Gastroesophageal sphincter (tissue), 4 donors: ENCODE results near the gene BDNF. TPM values are rescaled to one million over a fixed set of nuclear protein-coding genes. Genes with fewer than 3 reads are reported as not detected.

ENCODE experiments used
- ATAC-seq: fragments of 150-250 bp; one replicate; pipeline ENCODE4 v1.9.1; 2016; ENCODE audit warnings: mild to moderate bottlenecking, moderate library complexity
- H3K27ac ChIP-seq, 4 donors: fragments of 200-600 bp; sonication (generic) in 3 of 4; 1 replicate in 3 of 4; 2 replicates in 1 of 4; pipeline ENCODE4 v1.5.1; 2016 to 2019
- H3K27me3 ChIP-seq: fragments of 200-600 bp; sonication (generic); one replicate; pipeline ENCODE4 v1.5.1; 2019
- H3K36me3 ChIP-seq, 2 donors: fragments of 200-600 bp; sonication (generic); one replicate each; pipeline ENCODE4 v1.5.1; 2019; ENCODE audit warnings: control low read depth in 1 of 2
- H3K4me1 ChIP-seq, 3 donors: fragments of 200-600 bp; sonication (generic); 1 replicate in 2 of 3; 2 replicates in 1 of 3; pipeline ENCODE4 v1.5.1; 2016 to 2019; ENCODE audit warnings: control low read depth in 2 of 3
- H3K4me3 ChIP-seq, 2 donors: fragments of 200-600 bp; sonication (generic); one replicate each; pipeline ENCODE4 v1.5.1; 2019; ENCODE audit warnings: mild to moderate bottlenecking in 1 of 2, moderate library complexity in 1 of 2
- H3K9me3 ChIP-seq, 3 donors: fragments of 200-600 bp; sonication (generic); one replicate each; pipeline ENCODE4 v1.5.1; 2017 to 2019; ENCODE audit warnings: control low read depth in 2 of 3
- EP300 ChIP-seq: sonication (generic); formaldehyde crosslinking; IDR thresholded peaks from one replicate; pipeline ENCODE4 v1.6.1; 2017; ENCODE audit warnings: antibody characterized with exemption, mild to moderate bottlenecking
- POLR2A ChIP-seq, 2 donors: fragments of 450-650 bp; IDR thresholded peaks; one replicate each; pipeline ENCODE4 v1.6.1; 2017; ENCODE audit warnings: antibody characterized with exemption in 2 of 2, mild to moderate bottlenecking in 2 of 2, moderate library complexity in 1 of 2
- POLR2AphosphoS5 ChIP-seq: sonication (generic); formaldehyde crosslinking; IDR thresholded peaks from one replicate; pipeline ENCODE4 v1.6.1; 2017; ENCODE audit warnings: antibody characterized with exemption
- WGBS, 2 donors: methylation state at CpG; one replicate each; pipeline ENCODE4 v1.1.5; 2018; ENCODE audit warnings: low coverage in 1 of 2; 5-methylcytosine and 5-hydroxymethylcytosine counted together
- total RNA-seq, 4 donors: library from RNA; depleted of rRNA; stranded (reverse); fragments of >200 nt; gene quantifications; one replicate each; pipeline ENCODE4 v1.1.0, GENCODE V29; 2016
- TF ChIP-seq, protein P1 (sequence below), 4 experiments: fragments of 200-600 bp in 2 of 4; fragments of 450-650 bp in 2 of 4; sonication (generic) in 1 of 4; IDR thresholded peaks; one replicate each; pipeline ENCODE4 v1.5.1; 2017 to 2019; ENCODE audit warnings: antibody characterized with exemption in 4 of 4, mild to moderate bottlenecking in 2 of 4, moderate library complexity in 2 of 4

Gene BDNF
- total RNA-seq, 4 donors from 2014 or later, result 0.31 to 0.62 (median 0.37) TPM; not detected in 1

DNA sequence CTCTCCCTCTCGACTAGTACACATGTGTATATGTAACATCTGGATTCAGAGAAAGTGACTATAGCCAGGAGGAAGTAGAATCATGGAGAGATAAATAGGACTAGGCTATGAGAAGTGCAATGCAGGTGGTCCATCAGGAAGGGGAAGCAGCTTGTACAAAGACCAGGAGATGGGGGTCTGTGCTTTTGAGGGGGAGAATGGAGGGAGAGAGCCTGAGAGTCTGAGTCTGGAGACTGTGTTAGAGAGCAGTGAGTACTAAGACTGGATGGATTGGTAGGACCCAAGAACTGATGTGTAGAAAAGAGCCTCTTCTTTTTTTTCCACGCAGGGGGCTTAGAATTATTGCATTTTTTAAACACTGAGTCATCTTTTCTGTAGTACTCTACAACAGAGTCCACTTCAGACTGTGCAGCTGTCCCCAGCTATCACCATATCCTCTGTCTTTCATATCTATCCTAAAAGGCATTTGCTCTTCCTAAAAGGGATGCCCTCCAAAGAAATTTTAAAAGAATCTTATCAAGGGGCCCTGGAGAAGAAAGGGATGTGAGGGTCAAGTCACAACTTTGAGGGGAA is 80.4 kb downstream of the BDNF start:
- Histone ChIP-seq H3K9me3 (no peaks in the 10 kb centered on the region), H3K4me3 (no peak overlapping the region), H3K4me1 (no peaks in the 10 kb centered on the region), H3K27me3 (no peaks in the 10 kb centered on the region), H3K27ac (no peak overlapping the region), H3K36me3 (no peaks in the 10 kb centered on the region)
- ATAC-seq, result no peak
- no peak for TF ChIP-seq POLR2A (IDR thresholded peaks at IDR 0.05)
- no peak for TF ChIP-seq EP300
- TF ChIP-seq POLR2AphosphoS5, result no peak
- TF ChIP-seq, protein P1, sequence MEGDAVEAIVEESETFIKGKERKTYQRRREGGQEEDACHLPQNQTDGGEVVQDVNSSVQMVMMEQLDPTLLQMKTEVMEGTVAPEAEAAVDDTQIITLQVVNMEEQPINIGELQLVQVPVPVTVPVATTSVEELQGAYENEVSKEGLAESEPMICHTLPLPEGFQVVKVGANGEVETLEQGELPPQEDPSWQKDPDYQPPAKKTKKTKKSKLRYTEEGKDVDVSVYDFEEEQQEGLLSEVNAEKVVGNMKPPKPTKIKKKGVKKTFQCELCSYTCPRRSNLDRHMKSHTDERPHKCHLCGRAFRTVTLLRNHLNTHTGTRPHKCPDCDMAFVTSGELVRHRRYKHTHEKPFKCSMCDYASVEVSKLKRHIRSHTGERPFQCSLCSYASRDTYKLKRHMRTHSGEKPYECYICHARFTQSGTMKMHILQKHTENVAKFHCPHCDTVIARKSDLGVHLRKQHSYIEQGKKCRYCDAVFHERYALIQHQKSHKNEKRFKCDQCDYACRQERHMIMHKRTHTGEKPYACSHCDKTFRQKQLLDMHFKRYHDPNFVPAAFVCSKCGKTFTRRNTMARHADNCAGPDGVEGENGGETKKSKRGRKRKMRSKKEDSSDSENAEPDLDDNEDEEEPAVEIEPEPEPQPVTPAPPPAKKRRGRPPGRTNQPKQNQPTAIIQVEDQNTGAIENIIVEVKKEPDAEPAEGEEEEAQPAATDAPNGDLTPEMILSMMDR (IDR thresholded peaks at IDR 0.05), result no peak
- WGBS, 2 donors, result 68 to 83% methylated on average over 1 to 2 of the region's 2 CpGs

DNA sequence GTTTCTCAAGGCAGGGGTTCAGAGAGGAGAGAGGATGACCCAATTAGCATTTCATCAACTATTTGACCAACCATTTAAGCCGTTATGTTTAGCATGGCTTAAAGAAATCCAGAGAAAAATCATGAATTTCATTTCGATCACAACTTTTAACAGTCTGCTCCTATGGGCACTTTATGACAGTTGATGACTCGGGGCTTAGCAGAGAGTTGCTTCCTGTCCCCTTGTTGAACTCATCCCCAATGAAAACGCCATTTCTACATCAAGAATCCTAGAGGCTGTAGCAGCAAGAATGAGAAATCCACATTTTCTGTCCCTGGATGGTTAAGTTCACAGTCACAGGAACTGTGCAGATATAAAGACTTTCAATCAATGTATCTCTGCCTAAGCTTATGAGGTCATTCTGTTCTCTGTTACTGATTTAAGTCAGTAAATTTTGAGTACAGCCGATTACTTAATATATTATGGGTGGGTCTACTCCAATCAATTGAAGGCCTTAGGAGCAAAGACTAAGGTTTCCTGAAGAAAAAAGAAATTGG is 81.1 kb downstream of the BDNF start:
- Histone ChIP-seq H3K36me3 (no peaks in the 10 kb centered on the region), H3K4me1 (no peaks in the 10 kb centered on the region), H3K27me3 (no peaks in the 10 kb centered on the region), H3K4me3 (no peak overlapping the region), H3K9me3 (no peaks in the 10 kb centered on the region), H3K27ac (no peak overlapping the region)
- 60 to 73% methylated on average over 4 to 5 of the region's 5 CpGs for WGBS, 2 donors
- ATAC-seq, result no peak
- TF ChIP-seq, protein P1 (IDR thresholded peaks at IDR 0.05), result no peak
- TF ChIP-seq POLR2A (IDR thresholded peaks at IDR 0.05) (no peak), EP300 (no peak), POLR2AphosphoS5 (no peak)

DNA sequence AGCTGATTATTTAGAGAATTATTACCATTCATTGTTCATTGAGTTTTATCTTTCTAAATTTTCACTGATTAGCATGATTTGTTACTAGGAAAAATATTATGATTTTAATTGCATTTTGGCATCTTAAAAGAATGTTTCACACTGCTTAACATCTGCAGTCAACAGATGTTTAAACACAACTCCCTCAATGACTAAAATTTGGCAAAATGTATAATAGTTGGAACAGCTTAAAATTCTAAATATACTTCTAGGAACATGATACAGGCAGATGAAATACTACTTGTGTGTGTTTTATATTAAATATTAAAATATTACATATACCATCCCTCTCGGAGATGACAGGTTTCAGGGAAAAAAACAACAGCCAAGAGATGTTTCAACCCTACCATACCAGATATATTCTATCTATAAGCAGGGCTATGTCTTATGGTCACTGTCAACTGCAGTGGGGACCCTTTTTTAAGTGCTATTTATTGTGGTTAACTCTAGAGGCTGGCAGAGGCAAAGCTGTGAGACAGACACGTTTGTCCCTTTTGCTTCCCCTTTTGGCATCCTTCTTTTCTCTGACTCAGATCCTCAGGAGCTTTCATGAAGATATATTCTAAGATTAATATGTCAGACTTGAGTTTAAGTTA is 81.9 kb downstream of the BDNF start:
- WGBS, 2 donors, result 23 to 42% methylated on average over 2 of the region's 2 CpGs
- Histone ChIP-seq H3K36me3 (no peaks in the 10 kb centered on the region), H3K9me3 (no peaks in the 10 kb centered on the region), H3K4me1 (no peaks in the 10 kb centered on the region), H3K27ac (no peak overlapping the region), H3K4me3 (no peak overlapping the region), H3K27me3 (no peaks in the 10 kb centered on the region)
- ATAC-seq, result no peak
- TF ChIP-seq POLR2AphosphoS5 (no peak), POLR2A (IDR thresholded peaks at IDR 0.05) (no peak), EP300 (no peak)
- TF ChIP-seq, protein P1 (IDR thresholded peaks at IDR 0.05), result no peak

DNA sequence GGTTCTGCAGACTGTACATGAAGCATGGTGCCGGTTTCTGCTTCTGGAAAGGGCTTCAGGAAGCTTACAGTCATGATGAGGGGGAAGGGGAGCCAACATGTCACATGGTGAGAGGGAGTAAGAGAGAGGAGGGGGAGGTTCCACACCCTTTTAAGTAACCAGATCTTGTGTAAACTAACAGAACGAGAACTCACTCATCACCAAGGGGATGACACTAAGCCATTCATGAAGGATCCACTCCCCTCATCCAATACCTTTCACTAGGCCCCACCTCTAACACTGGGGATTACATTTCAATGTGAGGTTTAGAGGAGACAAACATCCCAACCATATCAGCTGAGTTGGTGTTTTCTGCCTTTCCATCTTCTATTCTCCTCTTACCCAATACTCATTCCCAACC is 83.5 kb downstream of the BDNF start:
- 50 to 93% methylated on average over 2 of the region's 2 CpGs for WGBS, 2 donors
- no peaks in the 10 kb centered on the region for H3K4me1 ChIP-seq
- no peak for ATAC-seq
- no peaks in the 10 kb centered on the region for H3K27me3 ChIP-seq
- no peak overlapping the region for H3K4me3 ChIP-seq
- H3K27ac ChIP-seq, result no peak overlapping the region
- TF ChIP-seq POLR2A (IDR thresholded peaks at IDR 0.05), result no peak
- TF ChIP-seq POLR2AphosphoS5, result no peak
- no peak for TF ChIP-seq EP300
- TF ChIP-seq, protein P1 (IDR thresholded peaks at IDR 0.05), result no peak
- H3K36me3 ChIP-seq, result no peaks in the 10 kb centered on the region
- no peaks in the 10 kb centered on the region for H3K9me3 ChIP-seq

DNA sequence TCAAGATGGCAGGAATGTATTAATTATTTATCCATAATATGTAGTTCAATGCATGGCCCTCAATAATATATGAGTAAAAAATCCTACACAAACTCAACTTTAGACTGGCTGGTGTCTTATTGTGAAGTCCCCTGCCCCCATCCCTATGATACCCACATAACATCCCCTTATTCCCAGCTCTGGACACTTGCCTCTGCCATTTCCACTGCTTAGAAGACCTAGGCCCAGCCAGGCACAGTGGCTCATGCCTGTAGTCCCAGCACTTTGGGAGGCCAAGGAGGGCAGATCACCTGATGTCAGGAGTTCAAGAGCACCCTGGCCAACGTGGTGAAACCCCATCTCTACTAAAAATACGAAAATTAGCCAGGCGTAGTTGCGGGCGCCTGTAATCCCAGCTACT is 84.4 kb downstream of the BDNF start:
- no peaks in the 10 kb centered on the region for H3K27me3 ChIP-seq
- no peaks in the 10 kb centered on the region for H3K4me1 ChIP-seq
- ATAC-seq, result no peak
- no peak overlapping the region for H3K27ac ChIP-seq
- no peaks in the 10 kb centered on the region for H3K36me3 ChIP-seq
- H3K9me3 ChIP-seq, result no peaks in the 10 kb centered on the region
- 96% methylated on average over 5 of the region's 5 CpGs; no CpG with 5 or more reads in 1 of the 2 donors for WGBS, 2 donors
- H3K4me3 ChIP-seq, result no peak overlapping the region
- no peak for TF ChIP-seq POLR2AphosphoS5
- no peak for TF ChIP-seq EP300
- TF ChIP-seq POLR2A (IDR thresholded peaks at IDR 0.05), result no peak
- TF ChIP-seq, protein P1 (IDR thresholded peaks at IDR 0.05), result no peak
